Erythroblast (primary cell): ENCODE measurements around the gene RPL28.

Experiments
- GATA1 ChIP-seq: IDR thresholded peaks from 2 replicates; pipeline ENCODE4 v1.6.1; 2011; ENCODE audit warnings: low read depth, mild to moderate bottlenecking, control low read depth, low read length, moderate library complexity
- POLR2A ChIP-seq: IDR thresholded peaks from 2 replicates; pipeline ENCODE4 v1.6.1; 2011; ENCODE audit warnings: mild to moderate bottlenecking, low read length

GRCh38 chr19:55345818-55346724, 39.7 kb upstream of the RPL28 start:
- TF ChIP-seq POLR2A = no peak
- TF ChIP-seq GATA1 = no peak
